ENCODE results near the gene CRHR1.

CRHR1 gene

DNA sequence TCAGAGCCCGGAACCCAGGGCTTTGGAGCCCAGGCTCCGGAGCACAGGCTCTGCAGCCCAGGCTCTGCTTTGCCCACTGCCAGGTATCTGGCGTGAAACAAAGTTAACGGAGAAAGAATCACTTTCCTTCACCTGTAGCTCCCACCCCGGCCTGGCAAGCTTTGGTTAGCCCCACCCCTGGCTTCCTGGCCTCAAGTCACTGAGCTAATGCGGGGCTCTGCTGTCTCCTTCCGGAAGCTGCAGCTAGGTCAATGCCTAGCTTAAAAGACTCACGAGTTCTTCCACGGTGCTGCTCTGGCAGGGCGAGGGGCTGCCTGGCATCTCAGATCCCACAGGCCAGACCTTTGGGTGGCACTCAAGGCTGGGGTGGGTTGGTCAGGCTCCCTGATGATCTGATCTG lies 39.5 kb downstream of the CRHR1 start:
- DNase-seq (ENCODE audit: low spot score): peak; percentile 1

DNA sequence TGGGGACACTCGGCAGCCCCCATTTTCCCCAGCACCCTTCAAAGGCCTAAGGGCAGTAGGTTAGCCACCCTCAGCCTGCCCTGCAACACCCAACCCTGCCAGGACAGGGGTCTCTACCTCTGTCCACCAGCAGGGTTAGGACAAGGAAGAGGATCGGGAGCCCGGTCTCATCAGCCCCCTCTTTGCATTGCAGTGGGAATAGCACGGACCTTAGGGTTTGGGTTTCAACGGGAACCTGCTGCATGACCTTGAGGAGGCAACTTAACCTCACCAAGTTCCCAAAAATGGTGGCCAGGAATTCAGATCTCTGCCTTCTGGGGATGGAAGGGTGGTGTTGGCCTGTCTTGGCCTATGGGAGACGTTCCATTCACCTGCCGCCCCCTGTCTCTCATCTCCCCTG lies 40.4 kb downstream of the CRHR1 start:
- DNase-seq (ENCODE audit: low spot score): no peak

DNA sequence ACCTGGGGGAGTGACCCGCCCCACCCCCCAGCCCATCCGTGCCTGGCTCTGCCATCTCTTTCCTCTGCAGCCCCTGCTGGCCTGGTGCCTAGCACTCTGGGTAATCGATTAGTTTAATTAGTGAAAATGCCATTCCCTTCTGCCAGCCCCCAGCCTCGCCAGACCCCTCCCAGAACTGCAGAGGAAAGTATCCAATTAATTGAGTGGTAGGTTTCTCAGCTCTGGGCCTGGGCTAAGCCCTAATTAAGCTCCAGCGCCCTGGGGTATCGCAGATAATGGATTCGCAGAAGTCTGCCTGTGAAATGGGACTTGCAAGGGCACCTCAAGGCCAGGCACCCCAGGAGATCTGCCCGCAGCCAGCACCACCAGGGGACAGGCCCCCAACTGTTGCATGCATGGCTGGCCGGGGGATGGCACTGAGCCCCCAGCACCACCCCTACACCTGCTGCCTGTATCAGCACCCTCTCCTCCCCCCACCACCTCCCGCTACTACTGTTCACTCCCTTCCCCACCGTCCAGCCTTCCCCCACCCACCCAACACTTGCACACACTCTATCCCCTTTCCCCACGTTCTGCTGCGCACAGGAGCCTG lies 40.9 kb downstream of the CRHR1 start:
- DNase-seq (ENCODE audit: low spot score): no peak

DNA sequence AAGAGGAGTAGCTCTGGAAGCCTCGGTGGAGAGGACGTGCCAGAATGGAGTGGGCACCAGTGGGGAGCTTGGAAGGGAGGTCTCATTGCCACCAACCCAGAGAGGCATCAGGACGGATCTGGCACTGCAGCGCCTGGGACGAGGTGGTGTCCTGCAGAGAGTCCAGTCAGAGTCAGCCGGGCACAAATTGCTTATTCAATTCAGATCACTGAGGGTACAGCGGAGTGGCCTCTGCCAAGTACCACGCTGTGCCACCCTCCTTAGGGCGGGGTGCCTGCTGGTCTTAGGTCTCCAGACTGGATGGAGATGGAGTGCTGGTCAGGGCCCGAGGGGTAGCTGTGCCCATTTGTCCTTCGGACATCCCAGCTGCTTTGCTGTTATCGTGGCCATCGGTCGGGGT lies 41.7 kb downstream of the CRHR1 start:
- no peak for DNase-seq (ENCODE audit: low spot score)

DNA sequence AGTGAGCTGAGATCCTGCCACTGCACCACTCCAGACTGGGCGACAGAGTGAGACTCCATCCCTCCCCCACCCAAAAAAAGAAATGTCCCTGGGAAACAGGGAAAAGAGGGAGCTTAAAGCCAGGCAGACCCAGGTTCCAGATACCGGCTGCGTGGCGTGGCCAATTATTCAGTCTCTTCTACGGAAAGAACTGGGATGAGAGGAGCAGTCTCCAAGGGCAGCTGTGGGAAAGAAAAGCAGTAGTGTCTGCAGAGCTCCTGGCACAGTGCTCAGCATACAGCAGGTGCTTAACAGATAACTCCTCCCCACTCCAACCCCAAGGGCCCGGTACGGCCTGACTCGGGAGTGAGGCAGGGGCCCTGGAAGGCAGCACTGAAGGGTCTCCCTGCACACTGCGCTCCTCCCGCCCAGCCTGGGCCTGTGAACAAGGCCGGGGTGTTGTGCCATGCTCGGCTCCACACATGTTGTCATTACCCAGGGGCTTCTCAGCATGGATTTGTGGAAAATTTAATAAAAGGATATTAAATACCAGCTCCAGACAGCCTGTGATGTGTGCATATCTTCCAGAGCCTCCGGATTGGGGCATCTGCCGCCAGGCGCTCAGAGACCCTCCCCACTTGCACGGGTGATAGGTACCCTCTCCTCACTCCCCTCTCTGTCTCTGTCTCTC lies 42.9 kb downstream of the CRHR1 start:
- DNase-seq (ENCODE audit: low spot score): no peak

DNA sequence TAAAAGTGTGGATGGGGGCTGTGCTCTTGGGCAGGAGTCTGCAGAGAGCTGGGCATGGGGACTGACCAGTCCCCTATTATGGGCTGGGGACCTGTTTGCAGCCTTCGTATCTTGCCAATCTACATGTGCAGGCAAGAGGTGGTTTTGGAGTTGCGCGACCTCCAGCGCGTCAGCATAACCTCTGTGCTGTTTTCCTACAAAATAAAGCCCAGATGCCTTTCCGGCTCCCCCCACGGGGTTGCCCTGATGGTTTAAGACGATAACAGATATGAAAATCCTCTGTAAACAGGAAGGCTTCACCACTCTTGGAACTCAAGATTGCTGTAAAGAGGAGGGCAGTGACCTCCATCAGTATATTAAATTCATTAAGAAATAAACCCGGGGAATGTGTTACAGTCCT lies 44.1 kb downstream of the CRHR1 start:
- DNase-seq (ENCODE audit: low spot score): no peak

DNA sequence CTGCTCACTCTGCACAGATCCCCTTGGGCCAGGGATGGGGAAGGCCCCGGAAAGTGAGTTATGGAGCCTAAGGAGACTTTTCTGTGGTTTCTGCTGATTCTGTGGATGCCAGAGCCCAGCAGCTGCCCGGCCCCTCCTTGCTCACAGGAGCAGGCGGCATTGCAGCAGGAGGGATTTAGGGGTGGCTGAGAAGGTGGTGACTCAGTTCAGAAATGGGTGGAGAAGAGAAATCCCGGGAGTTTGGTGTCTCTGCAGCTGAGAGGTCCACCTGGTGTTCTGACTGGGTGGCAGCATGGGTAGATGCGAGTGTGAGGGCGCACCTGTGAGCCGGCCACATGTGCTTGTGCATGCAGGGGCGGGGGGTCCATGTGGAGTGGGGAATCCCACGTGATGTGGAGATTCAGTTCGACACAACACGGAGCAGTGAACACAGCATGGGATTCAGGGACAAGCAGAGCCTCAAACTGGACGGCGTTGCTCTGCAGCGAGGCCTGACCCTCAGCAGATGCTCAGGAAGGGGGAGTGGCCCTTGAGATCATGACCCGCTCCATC lies 44.5 kb downstream of the CRHR1 start:
- no peak for DNase-seq (ENCODE audit: low spot score)

DNA sequence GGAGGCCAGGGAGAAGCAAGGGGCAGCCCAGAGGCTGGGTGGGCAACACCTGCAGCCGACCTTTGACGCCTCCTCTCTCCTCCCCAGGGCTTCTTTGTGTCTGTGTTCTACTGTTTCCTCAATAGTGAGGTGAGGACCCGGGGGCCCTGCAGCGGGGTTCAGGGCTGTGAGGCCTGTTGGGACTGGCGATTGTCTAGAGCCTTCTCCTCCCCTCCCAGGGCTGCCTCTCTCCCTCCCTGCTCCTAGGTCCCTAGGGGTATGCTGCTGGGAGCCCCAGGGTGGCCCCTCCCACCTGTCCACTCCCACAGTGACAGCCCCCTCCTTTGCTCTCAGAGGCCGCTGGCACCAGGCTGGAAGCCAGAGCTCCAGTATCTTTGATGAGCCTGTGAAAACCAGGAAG lies 49.8 kb downstream of the CRHR1 start:
- DNase-seq (ENCODE audit: low spot score): no peak

DNA sequence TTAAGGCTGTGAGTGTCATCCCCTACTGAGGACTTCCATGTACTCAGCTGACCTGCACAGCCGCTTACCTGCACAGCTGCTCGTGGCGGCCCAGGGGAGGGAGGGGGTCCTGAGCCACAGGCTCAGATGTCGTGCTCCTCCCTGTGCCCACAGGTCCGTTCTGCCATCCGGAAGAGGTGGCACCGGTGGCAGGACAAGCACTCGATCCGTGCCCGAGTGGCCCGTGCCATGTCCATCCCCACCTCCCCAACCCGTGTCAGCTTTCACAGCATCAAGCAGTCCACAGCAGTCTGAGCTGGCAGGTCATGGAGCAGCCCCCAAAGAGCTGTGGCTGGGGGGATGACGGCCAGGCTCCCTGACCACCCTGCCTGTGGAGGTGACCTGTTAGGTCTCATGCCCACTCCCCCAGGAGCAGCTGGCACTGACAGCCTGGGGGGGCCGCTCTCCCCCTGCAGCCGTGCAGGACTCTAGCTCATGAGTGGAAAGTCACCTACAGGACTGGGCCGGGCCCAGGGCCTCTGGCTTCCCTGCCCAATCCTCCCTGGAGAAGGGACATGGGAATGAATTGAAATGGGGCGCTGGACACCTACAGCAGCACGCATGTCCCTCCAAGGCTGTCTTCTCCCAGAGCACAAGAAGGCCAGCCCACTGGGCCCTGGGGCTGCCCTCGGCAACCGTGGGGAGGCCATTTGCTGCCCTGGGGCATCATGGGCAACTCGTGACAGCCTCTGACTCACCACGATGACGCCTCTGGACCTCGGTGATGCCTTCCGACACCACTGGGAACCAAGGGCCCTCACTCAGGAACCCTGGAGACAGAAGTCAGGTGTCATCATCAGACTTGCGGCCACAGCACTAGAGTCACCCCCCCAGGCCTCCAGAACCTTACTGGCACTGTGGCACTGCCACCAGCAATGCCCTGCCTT lies 50.6 kb downstream of the CRHR1 start:
- no peak for DNase-seq (ENCODE audit: low spot score)

DNA sequence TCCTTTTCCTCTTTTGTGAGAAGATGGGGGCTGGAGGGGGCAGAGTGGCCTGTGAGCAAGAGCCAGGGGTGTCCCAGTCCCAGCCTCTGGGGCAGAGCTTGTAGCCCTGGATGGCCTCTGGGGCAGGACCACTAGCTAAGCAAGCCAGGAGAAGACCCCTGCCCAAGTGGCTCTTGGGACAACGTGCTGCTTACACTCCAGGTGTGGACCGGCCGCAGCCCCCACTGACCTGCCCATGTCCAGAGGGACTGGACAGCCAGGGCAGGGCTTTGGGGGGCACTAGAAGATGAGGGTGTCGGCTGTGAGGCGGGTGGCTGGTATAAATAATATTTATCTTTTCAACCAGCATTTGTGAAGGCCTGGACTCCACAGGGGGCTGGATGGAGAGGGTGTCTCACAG lies 51.4 kb downstream of the CRHR1 start:
- no peak for DNase-seq (ENCODE audit: low spot score)

DNA sequence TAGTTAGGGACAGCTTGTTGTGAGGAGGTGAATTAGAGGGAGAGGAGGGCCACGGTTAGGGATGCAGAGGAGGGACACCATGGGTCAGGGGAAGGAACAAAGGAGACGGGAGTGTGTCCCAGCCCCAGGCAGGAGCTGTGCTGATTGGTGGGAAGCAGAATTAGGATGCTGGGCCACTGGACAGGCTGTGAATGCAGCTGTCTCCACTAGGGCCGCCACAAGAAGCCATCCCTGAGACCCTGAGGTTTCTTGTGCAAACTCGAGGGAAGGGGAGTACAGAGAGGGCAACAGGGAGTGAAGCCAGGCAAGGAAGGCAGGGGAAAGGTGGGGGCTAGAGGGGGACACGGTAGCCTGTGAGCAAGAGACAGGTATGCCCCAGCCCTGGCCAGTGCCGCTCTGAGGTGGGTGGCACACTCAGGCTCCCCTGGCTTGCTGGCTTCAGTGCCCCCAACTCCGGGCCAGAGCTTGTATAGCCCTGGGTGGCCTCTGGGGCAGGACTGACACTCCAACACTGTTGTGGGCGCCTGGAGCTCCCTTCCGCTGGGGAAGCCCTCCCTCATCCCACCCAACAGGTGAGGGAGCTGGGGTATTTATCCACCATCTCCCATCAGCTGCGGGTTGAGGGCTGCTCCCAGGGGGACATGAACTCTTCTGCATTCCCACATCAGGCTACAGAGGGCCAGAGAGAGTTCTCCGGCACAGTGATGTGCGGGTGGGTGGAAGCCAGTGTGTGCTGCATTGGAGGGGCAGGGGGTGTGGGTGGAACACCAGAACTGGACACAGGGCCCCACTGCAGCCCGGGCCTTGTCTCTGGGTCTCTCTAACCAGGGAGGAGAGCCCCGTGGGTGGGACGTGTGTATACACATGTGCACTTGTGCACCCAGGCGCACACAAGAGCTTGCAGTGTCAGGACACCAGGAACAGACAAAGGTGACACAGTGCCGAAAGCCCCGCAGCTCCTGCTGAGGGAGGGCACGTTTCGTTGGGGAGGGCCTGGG lies 52.2 kb downstream of the CRHR1 start:
- DNase-seq (ENCODE audit: low spot score): no peak

DNA sequence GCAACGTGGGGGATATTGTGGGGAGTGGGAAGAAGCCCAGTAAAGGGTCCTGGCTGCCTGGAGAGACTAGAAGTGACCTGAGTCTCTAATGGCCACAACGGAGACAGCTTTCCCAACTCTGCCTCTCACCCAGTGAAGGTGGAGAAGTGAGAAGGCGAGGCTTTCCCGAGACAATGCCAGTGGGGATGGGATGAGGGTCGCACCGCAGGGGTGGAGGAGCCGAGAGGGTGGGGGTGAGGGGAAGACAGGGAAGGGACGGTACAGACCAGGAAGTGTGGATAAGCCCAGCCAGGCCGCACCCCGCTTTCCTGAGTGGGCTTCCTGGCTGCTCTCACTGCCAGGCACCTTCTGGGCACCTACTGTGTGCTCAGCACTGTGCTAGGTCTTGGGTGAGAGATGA lies 53.1 kb downstream of the CRHR1 start:
- no peak for DNase-seq (ENCODE audit: low spot score)

DNA sequence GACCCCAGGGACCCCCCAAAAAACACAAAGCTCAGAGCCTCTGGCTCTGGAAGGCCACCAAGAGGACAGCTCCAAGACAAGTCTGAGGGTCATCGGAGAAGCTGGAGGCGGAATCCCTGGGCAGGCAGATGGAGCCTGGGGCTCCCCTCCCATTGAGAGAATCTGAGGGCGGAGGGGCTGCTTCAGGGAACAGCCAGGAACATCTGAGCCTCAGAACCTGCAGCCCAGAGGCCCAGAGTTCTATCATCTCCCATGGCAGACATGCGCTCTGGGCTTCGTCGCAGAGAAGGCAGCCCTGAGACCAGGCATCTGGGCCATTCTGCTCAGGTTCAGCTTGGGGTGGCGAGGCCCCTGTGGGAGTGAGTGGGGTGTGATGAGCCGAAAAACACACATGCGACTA lies 53.5 kb downstream of the CRHR1 start:
- no peak for DNase-seq (ENCODE audit: low spot score)

DNA sequence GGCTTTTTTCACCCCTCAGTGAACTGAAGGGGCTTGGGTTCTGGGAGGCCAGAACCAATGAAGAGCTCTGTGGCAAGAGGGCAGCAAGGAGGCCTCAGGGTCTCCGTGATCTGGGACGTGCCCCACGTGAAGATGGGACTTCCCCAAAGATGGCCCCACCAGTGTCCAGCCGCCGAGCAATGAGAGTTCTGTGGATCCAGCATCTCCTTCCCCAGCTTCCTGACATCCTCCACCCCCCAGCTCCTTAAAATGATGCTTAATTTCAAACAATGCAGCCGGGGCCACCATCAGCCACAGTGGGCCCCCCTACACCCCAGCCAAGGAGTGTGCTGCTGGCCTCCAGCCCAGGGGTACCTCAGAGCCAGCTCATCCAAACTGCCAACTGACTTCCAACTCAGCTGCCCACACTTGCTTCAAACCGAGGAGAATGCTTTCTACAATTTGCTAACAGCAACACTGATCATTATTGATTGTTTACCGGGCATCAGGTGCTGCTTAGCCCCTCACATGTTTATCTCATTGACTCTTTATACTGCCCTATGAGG lies 54.7 kb downstream of the CRHR1 start:
- DNase-seq (ENCODE audit: low spot score): no peak

DNA sequence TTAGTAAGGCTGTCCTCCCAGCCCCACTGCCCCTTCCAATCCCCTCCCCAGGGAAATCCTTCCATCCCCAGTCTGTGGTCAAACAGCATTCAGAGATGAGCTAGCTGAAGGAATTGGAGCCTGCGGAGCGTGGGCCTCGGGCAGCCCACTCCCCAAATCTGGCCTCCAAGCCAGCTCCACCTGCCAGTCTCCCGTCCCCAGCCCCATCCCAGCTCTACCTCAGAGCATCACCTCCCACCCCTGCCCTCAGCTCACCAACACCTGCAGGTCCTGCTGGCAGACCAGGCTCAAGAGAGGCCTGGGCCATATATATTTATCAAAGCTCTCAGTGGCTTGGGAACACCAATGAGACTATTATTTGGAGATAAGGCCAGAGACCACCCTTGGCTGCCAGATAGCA lies 55.3 kb downstream of the CRHR1 start:
- DNase-seq (ENCODE audit: low spot score): no peak

DNA sequence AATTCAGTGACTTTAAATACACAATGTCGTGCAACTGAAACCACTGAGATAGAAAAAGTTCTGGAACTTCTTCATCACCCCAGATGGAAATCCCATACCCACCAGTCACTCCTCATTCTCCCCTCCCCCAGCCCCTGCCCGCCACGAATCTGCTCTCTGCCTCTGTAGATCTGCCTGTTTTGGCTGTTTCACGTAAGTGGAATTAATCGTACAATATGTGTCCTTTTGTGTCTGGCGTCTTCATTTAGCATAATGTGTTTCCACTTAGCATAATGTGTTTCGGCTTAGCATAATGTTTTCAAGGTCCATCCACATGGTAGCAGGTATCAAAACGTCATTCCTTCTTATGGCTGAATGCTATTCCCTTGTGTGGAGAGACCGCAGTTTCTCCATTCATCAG lies 57.1 kb downstream of the CRHR1 start:
- DNase-seq (ENCODE audit: low spot score): no peak

DNA sequence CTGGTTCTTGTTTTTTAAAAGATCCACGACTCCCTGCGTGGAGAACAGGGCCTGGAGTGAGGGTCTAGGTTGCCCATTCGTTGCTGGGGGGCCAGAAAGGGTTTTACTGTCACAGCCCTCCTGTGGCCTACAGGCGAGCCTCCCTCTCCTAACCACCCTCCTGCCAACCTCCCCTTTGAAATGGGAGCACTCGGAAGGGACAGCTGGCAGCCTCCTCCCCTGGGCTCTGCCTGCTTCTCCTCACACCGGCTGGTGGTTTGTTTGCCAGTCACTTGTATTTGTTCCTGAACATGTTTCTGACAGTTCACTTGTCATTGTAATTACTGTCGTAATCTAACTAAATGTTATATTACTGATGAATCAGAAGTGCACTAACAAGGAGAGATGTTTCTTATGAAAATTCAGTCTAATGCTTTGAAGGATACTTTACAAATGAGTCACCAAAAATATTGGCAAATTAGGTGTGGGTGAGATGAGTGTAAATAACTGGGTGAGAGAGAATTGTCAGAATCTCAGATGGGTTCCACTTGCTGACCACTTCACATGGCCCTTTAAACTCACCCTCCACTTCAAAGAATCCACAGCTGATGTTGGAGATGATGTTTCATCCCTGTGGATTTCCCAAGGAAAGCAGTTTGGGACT lies 57.9 kb downstream of the CRHR1 start:
- no peak for DNase-seq (ENCODE audit: low spot score)

DNA sequence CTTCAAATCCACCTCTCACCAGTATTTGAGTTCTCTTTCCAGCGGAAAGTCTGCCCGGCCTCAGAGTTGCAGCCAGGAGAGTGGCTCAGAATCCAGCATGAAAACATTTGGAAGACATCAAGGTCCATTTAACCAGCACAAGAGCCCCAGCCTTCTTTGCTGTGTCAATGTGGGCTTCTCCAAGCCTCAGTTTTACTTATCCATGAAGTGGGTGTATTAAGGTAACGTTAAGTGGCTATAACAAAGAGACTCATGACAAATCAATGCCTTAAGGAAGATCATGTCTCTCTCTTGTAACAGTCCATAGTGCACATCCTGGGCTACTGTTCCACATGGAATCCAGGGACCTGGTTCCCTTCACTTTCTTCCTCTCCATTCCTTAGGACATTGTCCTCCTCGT lies 59.6 kb downstream of the CRHR1 start:
- DNase-seq (ENCODE audit: low spot score): no peak

DNA sequence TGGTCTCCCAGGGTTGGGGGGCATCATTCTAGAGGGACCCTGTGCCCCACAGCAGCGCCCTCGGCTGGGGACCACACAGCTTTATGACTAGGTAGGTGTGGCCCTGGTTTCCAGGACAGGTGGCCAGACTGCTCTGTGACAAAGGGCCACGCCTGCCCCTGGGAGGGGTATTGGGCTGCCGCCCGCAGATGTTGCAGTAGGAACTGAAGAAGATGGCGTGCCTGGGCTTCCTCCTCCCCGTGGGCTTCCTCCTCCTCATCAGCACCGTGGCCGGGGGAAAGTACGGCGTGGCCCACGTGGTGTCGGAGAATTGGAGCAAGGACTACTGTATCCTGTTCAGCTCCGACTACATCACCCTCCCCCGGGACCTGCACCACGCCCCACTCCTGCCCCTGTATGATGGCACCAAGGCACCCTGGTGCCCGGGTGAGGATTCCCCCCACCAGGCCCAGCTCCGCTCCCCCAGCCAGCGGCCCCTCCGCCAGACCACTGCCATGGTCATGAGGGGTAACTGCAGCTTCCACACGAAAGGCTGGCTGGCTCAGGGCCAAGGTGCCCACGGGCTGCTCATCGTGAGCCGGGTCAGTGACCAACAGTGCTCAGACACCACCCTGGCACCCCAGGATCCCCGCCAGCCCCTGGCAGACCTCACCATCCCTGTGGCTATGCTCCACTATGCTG lies 60.7 kb downstream of the CRHR1 start, which contains the start of gene SPPL2C:
SPPL2C (plus strand) TSS at position 187 of the 681 bp plus-strand sequence; CDS start at position 213, 26 bp downstream.
- DNase-seq (ENCODE audit: low spot score): no peak
